GM13977 (cell line): ENCODE measurements around the gene OR10J5.
"Not testable (repeated sequence)": the region's sequence is repeated elsewhere in the genome, so short reads cannot be mapped to it uniquely, and the experiment has no call there.

Experiments
- DNase-seq: peaks from one replicate; pipeline ENCODE4 v3.0.0; 2012; ENCODE audit warnings: low spot score
- in situ Hi-C: fragments of 300-500 bp; cut with MboI; formaldehyde crosslinking; loops from one replicate; pipeline ENCODE4 v1.12.0; 2022; ENCODE audit warnings: low sequenced_read_pairs, low pct_unique_long_range_greater_than_20kb, mixed read lengths, inconsistent platforms; ENCODE audit not compliant: unreplicated experiment
- TF ChIP-seq, protein P1 (sequence below): IDR thresholded peaks from 2 replicates; pipeline ENCODE4 v1.5.1; 2012; ENCODE audit warnings: mild to moderate bottlenecking, control low read depth; ENCODE audit not compliant: insufficient read depth; ENCODE audit errors: extremely low read depth, missing control alignments

OR10J5 gene

DNA sequence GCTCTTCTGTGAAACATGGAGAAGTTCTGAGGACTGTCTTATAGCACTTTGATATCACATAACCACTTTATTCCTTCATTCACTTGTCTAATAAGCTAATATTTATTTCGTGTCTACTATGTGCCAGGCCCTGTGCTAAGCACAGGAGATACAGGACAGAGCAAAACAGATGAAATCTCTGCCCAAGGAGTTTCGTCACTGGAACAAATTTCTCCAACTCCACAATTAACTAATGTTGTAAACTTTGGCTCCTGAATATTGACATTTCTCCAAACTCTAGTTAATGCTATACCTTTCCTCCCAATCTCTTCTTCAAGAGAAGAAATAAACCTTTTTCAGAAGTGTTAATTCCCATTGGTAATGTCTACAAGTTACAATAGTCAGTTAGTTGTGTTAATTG, 24.8 kb upstream of the OR10J5 start:
- in situ Hi-C loops = no loop called here
- no peak for DNase-seq
- TF ChIP-seq, protein P1, sequence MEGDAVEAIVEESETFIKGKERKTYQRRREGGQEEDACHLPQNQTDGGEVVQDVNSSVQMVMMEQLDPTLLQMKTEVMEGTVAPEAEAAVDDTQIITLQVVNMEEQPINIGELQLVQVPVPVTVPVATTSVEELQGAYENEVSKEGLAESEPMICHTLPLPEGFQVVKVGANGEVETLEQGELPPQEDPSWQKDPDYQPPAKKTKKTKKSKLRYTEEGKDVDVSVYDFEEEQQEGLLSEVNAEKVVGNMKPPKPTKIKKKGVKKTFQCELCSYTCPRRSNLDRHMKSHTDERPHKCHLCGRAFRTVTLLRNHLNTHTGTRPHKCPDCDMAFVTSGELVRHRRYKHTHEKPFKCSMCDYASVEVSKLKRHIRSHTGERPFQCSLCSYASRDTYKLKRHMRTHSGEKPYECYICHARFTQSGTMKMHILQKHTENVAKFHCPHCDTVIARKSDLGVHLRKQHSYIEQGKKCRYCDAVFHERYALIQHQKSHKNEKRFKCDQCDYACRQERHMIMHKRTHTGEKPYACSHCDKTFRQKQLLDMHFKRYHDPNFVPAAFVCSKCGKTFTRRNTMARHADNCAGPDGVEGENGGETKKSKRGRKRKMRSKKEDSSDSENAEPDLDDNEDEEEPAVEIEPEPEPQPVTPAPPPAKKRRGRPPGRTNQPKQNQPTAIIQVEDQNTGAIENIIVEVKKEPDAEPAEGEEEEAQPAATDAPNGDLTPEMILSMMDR = no peak

DNA sequence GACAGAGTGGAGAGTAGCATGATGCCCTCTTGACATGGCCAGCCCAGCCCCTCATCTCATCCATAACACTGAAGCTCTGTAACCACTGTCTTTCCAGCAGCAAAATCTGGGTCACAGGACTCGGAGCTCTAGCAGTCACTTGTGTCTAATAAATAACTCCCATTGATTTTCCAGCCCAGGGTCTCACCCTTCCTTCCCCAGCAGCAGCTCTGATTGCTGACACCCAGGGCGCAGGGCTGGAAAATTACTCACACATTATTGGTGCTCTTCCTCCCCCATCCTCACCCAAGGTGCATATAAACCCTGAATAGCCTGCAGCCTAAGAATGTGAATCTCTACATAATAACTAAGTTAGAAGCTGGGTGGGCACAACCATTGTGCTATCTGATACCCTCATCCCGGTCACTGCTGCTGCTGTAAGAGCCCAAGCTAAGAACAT, 21.1 kb upstream of the OR10J5 start:
- TF ChIP-seq, protein P1 = no peak
- DNase-seq = no peak
- in situ Hi-C loops = no loop called here

DNA sequence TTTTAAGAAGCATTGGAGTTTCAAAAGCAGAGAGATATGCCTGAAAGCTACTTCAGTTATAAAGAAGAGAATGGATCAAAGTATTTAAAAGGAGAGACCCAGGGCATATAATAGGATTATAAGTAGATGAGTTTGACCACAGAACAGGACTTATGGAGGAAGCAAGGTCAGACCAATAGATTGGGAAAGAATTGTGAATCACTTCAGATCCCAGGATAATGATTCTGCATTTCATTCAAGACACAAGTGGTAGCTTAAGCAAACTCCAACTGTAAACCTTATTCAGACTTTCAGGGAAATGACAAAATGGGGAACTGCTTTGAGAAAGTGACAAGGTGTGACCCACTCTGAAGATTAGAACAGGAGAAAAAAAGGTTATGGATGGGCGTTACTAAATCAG, 18.9 kb upstream of the OR10J5 start:
- in situ Hi-C loops = no loop called here
- TF ChIP-seq, protein P1 = no peak
- DNase-seq = no peak

DNA sequence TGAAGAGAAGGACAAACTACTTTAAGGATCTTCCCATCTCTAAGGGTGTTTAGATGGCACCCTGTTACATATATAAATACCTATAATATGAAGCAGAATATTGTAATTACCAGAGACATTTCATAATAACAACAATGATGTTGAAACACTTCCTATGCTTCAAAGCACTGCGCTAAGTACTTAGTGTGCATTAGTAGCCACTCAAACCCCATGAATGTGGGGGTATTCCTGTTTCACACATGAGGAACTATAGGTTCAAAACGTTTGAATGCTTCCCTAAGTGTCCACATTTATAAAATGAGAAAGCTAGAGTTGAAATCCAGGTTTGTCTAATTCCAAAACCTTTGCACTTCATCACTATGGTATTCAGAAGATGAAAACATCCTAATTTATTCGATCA, 18.5 kb upstream of the OR10J5 start:
- TF ChIP-seq, protein P1 = no peak
- in situ Hi-C loops = no loop called here
- no peak for DNase-seq

DNA sequence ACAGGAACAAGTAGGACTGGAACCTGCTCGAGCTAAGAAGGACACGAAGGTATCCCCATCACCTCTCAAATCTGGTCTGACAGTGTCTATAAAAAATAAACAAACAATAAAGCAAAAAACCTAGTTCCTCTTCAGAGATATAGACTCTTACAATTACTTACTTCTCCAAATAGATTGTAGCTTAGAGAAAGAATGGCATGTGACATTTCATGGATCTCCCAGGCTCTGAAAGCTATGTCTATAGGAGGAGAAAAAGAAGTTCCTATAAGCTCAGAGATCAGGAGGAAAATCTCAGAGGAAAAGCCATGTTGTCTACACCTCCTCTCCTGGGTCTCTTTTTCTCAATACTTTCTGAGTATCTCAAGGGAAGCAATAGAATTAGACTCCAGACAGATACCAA, 12.3 kb upstream of the OR10J5 start:
- TF ChIP-seq, protein P1 = no peak
- in situ Hi-C loops = no loop called here
- DNase-seq = no peak

DNA sequence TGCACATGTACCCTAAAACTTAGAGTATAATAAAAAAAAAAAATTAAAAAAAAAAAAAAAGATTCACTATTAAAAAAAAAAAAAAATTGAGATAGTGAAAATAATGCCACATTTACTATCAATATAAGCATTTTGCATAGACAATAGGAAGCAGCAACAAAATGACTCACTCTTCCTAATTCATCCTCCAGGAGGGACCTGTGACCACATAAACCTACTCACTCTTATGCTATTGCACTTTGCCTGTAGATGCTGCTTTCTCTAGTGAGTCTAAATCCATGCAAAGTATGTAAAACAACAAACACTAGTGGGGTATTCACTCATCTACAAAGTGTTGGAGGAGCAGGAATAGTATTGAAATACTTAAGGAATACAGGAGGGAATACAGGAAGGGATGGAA, 2.9 kb downstream of the OR10J5 start:
- in situ Hi-C loops = no loop called here
- DNase-seq = no peak
- TF ChIP-seq, protein P1 = no peak

DNA sequence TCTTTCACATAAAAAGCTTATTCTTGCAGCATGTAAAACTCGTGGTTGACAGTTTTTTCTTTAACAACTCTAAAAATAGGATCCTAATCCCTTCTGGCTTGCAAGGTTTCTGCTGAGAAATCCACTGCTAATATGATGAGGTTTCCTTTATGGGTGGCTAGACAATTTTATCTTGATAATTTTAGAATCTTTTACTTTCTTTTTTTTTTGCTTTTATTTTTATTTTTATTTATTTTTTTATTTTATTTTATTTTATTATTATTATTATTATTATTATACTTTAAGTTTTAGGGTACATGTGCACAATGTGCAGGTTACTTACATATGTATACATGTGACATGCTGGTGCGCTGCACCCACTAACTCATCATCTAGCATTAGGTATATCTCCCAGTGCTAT, 11.0 kb downstream of the OR10J5 start:
- in situ Hi-C loops = not testable (repeated sequence)

More for the DNA sequence above, 11.0 kb downstream of the OR10J5 start:
- DNase-seq = not testable (repeated sequence)
